ENCODE data around the gene CLCNKB.

Gene CLCNKB

DNA sequence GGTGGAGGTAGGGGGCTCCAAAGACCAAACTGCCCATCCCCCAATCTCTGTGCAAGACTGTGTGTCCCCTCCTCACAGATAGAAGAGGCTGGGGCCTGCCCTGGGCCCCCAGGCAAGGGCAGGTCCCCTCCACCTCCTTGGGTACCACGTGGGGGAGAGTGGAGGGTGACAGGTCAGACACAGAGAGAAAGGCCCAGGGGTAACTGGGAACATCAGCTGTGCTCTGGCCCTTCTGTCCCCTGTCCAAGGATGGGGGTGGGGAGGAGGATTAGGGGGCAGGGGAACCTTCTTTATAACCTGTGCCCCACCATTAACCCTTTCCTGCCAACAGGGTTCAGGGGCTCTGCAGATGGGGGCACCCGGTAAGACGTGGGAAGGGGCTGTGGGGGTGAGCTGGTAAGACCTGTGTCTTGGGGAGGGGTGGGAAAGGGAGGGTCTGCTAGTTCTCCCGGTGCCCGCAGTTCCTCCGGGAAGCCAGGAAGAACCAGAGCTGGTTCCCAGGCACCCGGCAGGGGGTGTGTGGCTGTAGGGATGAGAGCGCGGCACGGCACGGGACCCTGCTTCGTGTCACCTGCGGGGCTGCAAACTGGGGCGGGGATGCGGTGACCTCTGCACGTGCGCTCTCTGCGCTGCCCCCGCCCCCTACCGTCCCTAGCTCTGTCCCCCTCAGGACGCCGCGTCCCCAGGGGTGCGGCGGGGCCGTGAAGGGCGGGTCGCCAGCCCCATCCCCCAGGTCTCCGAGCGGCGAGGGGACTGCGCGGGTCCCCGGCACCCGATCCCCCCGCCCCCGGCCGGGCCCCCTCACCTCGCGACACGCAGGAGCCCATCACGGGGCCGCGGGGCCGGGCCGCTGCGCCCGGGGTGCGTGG, 29.3 kb downstream of the CLCNKB start:
- in situ Hi-C loops (cut with MboI; ENCODE audit: low sequenced_read_pairs) = no loop called here

DNA sequence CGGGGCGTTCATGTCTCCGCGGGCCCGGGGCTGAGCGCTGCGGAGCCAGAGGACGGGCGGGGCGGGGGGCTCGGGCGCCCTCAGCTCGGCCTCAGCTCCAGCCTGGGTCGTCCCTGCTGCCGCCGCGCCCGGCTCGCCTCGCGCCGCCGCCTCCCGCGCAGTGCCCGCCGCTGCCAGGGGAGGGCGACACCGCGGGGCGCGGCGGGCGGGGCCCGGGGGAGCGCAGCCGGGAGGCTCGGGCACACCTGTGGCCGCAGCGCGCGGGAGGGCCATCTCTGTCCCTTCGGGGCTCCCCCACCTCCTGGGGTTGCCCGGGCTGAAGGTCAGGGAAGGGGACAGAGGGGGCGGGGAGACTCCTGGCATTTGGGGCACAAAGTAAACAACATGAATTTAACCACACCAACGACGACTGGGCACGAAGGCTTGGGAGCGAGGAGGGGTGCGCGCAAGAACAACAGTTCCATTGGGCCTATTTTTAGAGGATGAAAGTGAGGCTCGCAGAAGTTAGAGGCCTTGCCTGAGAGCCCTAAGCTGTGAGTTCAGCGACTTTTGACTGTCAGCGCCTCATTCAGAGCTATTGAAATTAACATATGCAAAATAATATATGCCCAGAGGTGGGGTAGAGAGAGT, 30.0 kb downstream of the CLCNKB start, which contains the start of gene FAM131C:
Gene FAM131C, minus strand, starts transcription at position 162 of the 630 bp plus-strand sequence. CDS start 209 bp downstream, outside the sequence.
- in situ Hi-C loops (cut with MboI; ENCODE audit: low sequenced_read_pairs) = no loop called here

DNA sequence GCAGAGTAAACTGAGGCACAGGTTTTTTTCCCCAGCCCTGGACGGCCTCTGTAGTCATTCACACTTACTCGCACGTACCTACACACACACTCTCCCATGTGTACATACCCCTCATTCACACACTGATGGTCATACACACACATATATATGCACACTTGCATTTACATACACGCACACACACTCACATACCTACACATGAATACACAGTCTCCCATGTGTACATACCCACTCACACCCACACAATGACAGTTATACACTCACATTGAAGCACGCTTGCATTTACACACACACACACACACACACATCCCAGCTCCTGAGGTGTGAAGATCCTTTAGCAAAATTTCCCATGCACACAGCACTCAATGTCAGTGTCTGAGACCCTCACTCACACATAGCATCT, 30.6 kb downstream of the CLCNKB start:
- in situ Hi-C loops (cut with MboI; ENCODE audit: low sequenced_read_pairs) = no loop called here

DNA sequence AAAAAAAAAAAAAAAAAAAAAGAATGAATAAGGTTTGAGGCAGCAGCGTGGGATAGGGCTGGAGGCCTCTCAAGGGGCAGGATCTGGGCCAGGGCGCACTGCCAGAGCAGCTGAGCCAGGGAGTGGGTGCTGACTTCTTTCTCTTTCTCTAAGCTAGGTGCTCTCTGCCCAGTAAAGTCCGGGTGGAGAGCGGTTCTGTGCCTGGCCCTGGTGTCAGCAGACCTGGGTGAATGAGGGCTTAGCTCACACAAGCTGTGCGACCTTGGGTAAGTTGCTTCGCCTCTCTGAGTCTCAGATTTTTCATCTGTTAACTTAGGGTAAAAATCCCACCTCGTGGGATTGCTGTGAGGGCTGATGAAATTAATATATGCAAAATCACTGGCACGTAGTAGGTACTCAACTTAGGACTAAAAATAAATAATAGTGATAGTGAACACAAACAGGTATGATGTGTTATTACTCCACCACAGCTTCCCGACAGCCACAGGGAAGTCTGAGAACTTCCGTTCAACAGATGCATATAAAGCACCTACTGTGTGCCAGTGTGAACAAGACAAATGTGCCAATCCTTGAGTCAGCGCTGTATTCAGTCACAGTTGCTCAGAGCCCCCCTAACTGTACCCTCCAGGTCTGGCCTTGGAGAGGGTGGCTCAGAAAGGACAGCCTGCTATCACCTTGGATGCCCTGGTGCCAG, 31.9 kb downstream of the CLCNKB start:
- in situ Hi-C loops (cut with MboI; ENCODE audit: low sequenced_read_pairs) = no loop called here

DNA sequence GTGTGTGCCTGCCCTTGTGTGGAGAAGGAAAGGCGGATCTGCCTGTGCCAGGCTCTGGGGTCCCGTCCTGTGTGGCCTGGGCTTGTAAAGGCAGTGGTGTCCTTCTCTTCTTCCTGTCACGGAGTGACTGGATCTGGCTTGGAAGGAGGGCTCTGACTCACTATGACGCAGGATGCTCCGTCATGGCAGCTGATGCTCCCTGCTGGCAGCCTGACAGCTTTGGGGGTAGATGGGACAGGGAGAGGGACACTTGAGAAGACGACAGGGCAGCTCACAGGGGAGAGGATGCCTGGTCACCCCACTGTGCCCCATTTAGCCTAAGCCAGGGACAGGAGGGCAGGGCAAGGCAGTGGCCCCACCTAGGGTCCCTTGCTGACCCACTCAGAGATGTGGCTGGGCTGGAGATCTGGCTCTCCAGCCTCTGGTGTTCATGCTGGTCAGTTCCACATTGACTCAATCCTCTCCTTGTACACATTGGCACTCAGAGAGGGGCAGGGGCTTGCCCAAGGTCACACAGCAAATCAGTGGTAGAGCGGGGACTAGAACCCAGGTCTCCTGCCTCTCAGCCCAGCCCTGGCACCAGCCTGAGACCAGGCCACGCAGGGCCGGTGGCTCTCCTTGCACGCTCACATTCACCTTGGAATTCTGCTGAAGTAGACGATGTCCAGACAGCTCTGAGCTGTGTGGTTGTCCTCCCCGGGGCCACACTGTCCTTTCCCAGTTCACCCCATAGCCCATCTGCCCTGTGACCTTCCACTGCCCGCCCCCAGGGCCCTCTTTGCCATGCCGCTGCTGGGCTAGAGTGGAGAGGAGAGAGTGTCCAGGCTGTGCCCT, 32.7 kb downstream of the CLCNKB start:
- in situ Hi-C loops (cut with MboI; ENCODE audit: low sequenced_read_pairs) = no loop called here

DNA sequence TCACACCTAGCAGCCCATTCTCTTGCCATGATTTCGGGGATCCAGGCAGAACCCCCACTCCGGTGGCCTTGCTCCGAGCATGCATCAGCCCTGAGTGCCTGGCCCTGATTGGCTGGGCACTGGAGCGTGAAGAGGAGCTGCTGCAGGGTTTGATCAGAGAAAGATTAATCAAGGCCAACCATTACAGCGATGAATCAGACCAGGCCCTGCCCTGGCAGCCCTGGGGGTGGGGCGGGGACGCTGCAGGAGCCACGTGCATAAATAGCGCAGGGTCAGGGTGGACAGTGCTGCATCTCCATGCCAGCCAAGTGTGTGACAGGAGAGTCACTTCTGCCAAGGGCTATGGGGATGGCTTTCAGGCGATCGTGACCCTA, 33.3 kb downstream of the CLCNKB start:
- in situ Hi-C loops (cut with MboI; ENCODE audit: low sequenced_read_pairs) = no loop called here

DNA sequence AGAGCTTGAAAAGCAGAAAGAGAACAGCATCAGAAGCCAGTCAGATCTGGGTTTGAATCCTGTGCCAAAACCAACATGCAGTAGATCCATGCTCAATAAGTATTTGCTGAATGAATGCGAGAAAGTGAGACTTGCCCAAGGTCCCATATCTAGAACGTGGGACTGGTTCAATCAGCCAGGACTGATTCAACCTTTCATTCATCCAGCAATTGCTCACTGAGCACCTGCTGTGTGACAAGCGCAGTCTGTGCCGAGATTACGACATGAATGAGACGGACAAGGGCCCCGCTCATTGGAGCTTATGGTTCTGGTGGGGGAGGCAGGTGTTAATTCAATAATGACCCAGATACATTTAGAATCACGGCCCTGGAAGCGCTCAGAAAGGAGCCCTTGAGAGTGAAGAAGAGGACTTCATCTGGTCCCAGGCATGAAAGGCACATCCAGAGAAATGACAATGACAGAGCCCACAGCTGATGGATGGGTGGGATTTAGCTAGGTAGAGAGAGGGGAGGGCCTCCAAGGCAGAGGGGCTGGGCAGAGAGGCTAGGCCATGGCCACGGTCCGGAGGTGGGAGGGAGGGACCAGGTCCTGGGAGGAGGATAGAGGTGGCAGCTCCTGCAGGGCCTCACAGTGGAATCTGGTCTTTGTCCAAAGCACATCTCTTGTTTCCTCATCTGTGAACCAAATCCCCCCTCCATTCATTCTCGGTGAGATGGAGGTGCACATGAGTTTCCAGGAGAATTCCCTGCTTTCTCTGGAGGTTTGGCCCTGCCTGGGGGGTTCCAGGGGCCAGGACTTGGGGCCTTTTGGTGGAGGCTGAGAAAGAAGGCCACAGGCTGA, 34.0 kb downstream of the CLCNKB start:
- in situ Hi-C loops (cut with MboI; ENCODE audit: low sequenced_read_pairs) = no loop called here

DNA sequence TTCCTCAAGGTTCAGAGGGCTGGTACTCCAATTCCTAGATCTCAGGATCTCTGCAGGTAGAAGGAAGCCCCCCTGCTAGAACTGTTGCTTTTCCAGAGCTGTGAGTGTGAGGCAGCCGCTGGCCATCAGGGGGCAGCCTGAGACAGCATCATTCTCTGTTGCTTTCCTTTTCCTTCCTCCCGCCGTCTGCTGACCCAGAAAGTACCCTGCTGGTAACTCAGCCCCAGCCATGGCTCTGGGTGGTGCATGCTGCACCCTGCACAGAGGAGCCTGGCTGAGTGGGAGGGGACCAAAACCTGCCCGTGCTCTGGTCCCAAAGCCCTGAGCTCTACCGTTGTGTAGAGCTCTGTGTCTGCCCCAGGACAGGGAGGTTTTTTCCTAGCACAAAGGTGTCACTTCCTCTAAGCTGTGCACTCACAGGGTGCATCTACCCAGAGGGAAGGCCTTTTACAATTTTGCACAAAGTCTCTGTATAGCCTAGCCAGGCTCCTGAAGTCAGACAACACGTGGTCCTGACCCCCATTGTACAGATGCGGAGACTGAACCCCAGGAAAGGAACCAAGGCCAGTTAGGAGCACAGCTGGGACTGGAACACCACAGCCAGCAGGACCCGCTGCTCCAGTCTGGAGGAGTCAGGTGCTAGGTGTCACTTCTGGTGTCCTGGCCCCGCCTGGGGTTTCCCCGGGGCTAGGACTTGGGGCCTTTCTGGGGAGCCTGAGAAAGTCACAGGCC, 35.5 kb downstream of the CLCNKB start:
- in situ Hi-C loops (cut with MboI; ENCODE audit: low sequenced_read_pairs) = no loop called here

DNA sequence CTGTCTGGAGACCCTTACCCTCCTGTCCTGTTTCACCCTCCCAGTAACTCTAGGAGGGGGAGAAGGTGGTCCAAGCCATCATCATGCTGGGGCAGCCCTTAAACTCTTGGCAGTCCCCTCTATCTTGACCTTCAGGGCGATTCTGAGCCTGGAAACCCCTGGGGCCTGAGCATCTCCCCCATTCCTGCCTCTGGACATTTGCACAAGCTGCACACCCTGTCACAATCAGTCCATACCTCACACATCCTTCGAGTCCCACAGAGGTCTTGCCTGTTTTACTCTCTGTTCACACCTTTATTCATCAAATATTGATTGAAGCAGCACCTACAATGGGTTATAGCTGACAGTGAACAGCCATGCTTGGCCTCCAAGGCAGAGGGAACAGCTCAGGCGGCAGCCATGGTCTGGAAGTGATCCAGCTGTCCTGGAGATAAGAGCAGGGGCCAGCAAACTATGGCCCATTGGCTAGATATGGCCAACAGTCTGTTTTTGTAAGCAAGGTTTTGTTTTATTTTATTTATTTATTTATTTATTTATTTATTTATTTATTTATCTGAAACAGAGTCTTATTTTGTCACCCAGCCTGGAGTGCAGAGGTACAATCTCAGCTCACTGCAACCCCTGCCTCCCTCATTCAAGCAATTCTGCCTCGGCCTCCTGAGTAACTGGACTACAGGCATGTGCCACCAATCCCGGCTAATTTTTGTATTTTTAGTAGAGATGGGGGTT, 37.0 kb downstream of the CLCNKB start:
- in situ Hi-C loops (cut with MboI; ENCODE audit: low sequenced_read_pairs) = no loop called here

DNA sequence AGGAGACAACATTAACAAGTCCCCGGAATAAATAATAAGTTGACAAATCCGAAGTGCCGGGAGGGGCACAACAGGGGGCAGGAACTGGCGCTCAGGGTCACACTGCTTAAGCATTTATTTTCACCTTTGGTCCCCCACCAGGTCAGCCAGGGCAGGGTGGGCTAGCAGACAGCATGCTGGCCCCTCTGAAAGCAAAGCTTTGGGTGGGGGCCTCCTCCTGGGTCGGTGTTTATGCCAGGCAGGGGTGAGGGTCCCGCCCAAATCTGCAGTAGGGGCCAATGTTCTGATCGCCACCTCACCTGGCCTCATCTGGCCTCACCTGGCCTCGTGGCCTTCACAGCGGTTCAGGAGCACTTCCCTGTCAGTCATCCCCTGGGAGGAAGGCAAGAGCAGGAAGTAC, 38.1 kb downstream of the CLCNKB start:
- in situ Hi-C loops (cut with MboI; ENCODE audit: low sequenced_read_pairs) = no loop called here

DNA sequence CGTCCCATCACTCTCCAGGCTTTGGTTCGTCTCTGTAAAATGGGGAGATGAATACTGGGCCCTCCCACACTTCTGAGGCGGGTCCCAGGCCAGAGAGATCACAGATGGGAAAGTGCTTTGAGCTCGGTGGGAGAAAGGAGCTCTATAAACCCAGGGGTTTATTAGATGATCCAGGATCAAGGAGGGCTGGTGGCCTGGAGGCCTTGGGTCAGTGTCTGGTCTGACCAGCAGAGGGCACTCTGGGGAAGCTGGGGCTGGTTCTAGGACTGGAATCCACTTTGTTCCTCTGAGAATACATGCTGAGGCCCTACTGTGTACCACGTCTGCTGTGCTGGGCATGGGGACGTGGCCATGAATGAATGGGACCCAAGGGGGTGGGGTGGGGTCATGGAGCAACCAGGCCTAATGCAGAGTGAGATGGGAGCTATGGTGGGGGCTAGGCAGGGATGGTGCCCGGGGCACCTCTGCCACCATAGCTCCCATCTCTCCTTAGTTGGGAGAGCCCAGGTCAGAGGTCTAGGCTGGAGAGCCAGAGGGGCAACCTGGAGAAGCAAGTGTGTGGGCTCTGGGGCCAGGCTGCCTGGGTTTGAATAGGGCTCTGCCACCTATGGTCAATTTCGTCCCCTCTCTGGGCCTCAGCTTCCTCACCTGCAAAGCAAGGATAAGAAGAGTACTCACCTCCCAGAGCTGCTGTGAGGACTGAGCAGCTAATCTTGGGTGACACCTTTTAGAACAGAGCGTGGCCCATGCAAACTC, 38.9 kb downstream of the CLCNKB start:
- in situ Hi-C loops (cut with MboI; ENCODE audit: low sequenced_read_pairs) = no loop called here

DNA sequence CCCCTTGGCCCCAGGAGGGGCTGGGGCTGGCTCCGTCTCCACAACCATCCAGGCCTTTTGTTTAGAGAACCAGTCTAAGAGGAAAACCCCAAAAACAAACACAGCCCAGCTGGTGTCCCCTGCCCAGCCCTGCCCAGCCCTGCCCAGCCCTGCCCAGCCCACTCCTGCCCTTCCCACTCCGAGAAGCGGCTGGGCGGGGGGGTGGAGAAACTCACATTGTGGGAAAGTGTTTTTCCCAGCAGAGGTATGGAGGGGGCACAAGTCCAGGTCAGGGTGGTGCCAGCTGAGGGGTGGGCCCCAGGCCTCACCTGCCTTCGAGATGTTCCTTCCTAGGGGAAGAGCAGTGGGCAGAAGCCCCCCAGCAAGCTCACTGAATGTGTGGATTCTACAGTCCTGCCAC, 39.9 kb downstream of the CLCNKB start:
- in situ Hi-C loops (cut with MboI; ENCODE audit: low sequenced_read_pairs) = no loop called here

DNA sequence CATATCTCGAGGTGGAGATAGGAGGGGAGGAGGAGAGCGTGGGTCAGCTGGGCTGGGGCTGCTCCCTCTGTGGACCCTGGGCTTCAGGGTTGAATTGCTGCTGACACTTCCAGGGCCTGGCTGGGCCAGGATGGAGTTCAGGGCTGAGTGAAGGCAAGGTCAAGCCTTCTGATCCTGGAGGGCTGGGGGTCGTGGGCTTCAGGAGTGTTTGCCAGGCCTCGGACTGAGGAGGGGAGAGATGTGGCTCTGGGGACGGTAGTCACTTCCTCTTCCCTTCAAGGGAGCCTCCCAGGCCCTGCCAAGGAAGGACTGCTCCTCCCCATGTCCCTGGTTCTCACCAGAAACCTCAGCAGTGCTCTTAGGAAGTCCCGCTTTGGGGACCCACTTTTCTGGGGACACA, 41.9 kb downstream of the CLCNKB start:
- in situ Hi-C loops (cut with MboI; ENCODE audit: low sequenced_read_pairs) = no loop called here

DNA sequence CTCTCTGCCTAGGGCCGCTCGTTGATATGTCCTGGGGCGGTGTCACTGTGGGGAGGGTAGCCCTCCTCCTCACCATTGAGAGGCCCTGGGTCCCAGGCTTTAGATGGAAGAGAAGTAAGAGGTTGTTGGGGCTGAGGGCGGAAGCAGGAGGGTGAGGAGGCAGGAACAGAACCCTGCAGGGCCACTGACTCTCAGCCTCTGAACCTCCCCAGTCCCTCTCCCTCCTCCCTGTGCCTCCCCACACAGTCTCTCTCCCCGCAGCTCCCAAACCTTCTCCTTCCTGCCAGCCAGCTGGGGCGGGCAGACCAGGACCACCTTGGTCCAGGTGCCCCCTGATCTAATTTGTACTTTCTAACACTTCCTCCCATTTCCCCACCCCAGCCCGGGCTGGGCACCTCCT, 44.2 kb downstream of the CLCNKB start:
- in situ Hi-C loops (cut with MboI; ENCODE audit: low sequenced_read_pairs) = no loop called here

DNA sequence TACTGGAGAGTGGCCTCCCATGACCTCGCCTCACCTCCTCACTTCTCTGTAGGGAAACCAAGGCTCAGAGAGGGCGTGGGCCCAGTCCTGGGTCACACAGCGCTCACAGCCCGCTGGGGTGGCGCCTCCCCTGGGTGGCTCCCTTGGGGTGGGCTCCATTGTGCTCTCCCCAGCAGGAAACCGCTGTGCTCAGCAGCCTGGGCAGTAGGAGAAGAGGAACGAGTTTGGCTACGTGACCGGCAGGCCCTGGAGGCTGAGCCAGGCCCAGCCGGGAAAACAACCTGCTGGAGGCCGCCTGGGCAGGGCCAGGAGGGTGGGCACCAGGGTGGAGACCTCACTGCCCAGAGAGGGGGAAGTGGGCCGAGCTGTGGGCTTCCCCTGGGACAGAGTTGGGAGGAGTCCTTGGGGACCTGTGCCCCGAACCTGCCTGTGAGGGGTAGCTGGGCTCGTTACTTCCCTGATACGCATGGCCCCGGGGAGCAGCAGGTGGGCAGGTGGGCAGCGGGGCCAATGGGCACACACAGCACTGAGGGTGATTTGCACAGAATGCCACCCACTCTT, 44.8 kb downstream of the CLCNKB start:
- in situ Hi-C loops (cut with MboI; ENCODE audit: low sequenced_read_pairs) = no loop called here

DNA sequence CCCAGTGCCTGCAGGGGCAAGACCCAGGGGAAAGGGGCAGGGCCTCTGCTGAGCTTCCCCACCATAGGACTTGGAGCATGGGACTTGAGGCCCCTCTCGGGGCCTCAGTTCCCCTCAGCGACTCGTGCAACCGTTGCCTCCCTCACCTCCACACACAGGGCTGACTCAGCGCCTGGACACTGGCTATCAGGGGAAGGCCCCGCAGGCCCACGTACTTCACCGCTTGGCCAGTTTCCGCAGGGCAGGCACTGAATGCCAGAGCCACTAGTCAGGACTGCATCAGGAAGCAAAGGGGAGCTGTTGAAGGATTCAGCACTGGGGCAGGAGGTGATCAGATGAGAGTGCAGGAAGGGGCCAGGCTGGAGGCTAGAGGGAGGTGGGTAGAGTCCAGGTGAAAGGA, 45.4 kb downstream of the CLCNKB start:
- in situ Hi-C loops (cut with MboI; ENCODE audit: low sequenced_read_pairs) = no loop called here

DNA sequence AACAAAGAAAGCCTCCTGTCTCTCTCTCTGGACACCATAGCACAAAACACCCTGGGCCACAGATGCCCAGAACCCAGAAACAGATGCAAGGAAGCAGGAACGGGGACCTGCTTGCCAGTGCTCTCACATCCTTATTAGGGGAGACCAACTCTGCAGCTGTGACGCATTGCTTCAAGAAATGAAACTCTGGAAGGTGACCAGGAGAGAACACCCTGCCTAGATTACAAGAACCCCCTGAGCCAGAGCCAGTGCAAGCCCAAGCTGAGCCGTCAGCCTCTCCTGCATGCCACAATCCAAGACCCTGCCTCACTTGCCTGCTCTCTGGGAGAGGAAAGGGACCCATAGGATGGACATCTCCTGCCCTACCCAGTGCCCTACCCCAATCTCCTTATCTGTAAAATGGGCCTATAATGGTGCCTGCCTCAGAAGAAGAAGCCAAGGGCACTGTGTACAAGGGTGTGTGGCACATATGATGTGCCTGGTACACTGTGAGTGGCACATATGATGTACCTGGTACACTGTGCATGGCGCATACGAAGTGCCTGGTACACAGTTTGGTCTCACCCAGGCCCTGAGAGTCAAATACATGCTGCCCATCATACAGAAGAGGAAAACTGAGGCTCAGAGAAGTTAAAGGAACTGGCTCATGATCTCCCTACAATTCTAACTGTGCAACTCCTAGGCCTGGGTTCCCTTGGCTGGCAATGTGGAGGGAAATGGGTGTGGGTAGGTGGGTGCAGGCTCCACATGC, 46.7 kb downstream of the CLCNKB start:
- in situ Hi-C loops (cut with MboI; ENCODE audit: low sequenced_read_pairs) = no loop called here

All from hTERT RPE-1 (cell line).